Measurements from ENCODE around the gene SMIM24. TPM values are rescaled to one million over a fixed set of nuclear protein-coding genes. Genes with fewer than 3 reads are reported as not detected.

The SMIM24 gene
- total and polyA plus RNA-seq, 7 experiments from 2014 or later = 0.82 to 1.8 TPM; not detected in 5

GRCh38 chr19:3520166-3521103 is 40.1 kb upstream of the SMIM24 start:
- H3K9me3 Mint-ChIP-seq = no peaks in the 10 kb centered on the region
- intact Hi-C loops (cut with micrococcal nuclease) = no loop called here
- Histone ChIP-seq H3K4me1 (ENCODE audit: control insufficient read depth in 2 of 2, insufficient read depth in 2 of 2, low read length in 2 of 2) (peaks cover 7 to 11% of the 10 kb centered on the region in 2 donors), H3K36me3 (ENCODE audit: control insufficient read depth in 2 of 3, insufficient read depth in 3 of 3, low read length in 3 of 3) (peaks cover 0 to 56% (median 6%) of the 10 kb centered on the region in 3 experiments), H3K4me3 (ENCODE audit: low read length) (no peak overlapping the region), H3K9me3 (ENCODE audit: control insufficient read depth in 2 of 3, low read length in 3 of 3) (no peaks in the 10 kb centered on the region), H3K27me3 (ENCODE audit: control insufficient read depth in 2 of 2, insufficient read depth in 2 of 2, low read length in 2 of 2) (no peaks in the 10 kb centered on the region), H3K27ac (ENCODE audit: low read depth, low read length) (no peak overlapping the region)
- ATAC-seq = peak; percentile 35
- no peak for DNase-seq
- ChIA-PET POLR2A (no interaction called here), CTCF (no interaction called here)
- no peak overlapping the region for H3K4me3 Mint-ChIP-seq
- peaks cover 13 to 36% (median 20%) of the 10 kb centered on the region in 7 donors for H3K4me1 Mint-ChIP-seq
- peak overlapping the region in 1 of 9 donors; percentile 3 for H3K27ac Mint-ChIP-seq
- H3K27me3 Mint-ChIP-seq = no peaks in the 10 kb centered on the region
- peaks cover 0 to 14% (median 8%) of the 10 kb centered on the region in 5 donors for H3K36me3 Mint-ChIP-seq

- Histone ChIP-seq H3K27ac (ENCODE audit: low read depth, low read length) (no peak overlapping the region), H3K36me3 (ENCODE audit: control insufficient read depth in 2 of 3, insufficient read depth in 3 of 3, low read length in 3 of 3) (peaks cover 0 to 45% (median 6%) of the 10 kb centered on the region in 3 experiments), H3K27me3 (ENCODE audit: control insufficient read depth in 2 of 2, insufficient read depth in 2 of 2, low read length in 2 of 2) (no peaks in the 10 kb centered on the region), H3K4me1 (ENCODE audit: control insufficient read depth in 2 of 2, insufficient read depth in 2 of 2, low read length in 2 of 2) (peaks cover 7 to 11% of the 10 kb centered on the region in 2 donors), H3K9me3 (ENCODE audit: control insufficient read depth in 2 of 3, low read length in 3 of 3) (no peaks in the 10 kb centered on the region), H3K4me3 (ENCODE audit: low read length) (no peak overlapping the region)
- ChIA-PET POLR2A (interaction anchor here (0.6 kb wide), 1 partner anchor 226 kb away, joined by 3 read pairs; no protein-coding TSS in a partner anchor), CTCF (no interaction called here)
- ATAC-seq (no peak), DNase-seq (no peak)
- Mint-ChIP-seq H3K36me3 (peaks cover 0 to 10% (median 4%) of the 10 kb centered on the region in 5 donors), H3K9me3 (no peaks in the 10 kb centered on the region), H3K4me3 (no peak overlapping the region), H3K27ac (no peak overlapping the region), H3K4me1 (peaks cover 16 to 47% (median 29%) of the 10 kb centered on the region in 7 donors), H3K27me3 (no peaks in the 10 kb centered on the region)
- intact Hi-C loops (cut with micrococcal nuclease) = no loop called here
Measured at GRCh38 chr19:3519126-3519525, 38.8 kb upstream of the SMIM24 start.

GRCh38 chr19:3518659-3519058 is 38.3 kb upstream of the SMIM24 start:
- POLR2A ChIA-PET = no interaction called here

GRCh38 chr19:3518255-3518654 is 37.9 kb upstream of the SMIM24 start:
- peak overlapping the region in 2 of 9 donors; percentile 8 to 30 for H3K27ac Mint-ChIP-seq
- Histone ChIP-seq H3K36me3 (ENCODE audit: control insufficient read depth in 2 of 3, insufficient read depth in 3 of 3, low read length in 3 of 3) (peaks cover 0 to 36% (median under 1%) of the 10 kb centered on the region in 3 experiments), H3K27ac (ENCODE audit: low read depth, low read length) (no peak overlapping the region), H3K9me3 (ENCODE audit: control insufficient read depth in 2 of 3, low read length in 3 of 3) (no peaks in the 10 kb centered on the region), H3K4me1 (ENCODE audit: control insufficient read depth in 2 of 2, insufficient read depth in 2 of 2, low read length in 2 of 2) (peaks cover 7 to 11% of the 10 kb centered on the region in 2 donors), H3K4me3 (ENCODE audit: low read length) (no peak overlapping the region), H3K27me3 (ENCODE audit: control insufficient read depth in 2 of 2, insufficient read depth in 2 of 2, low read length in 2 of 2) (no peaks in the 10 kb centered on the region)
- ChIA-PET POLR2A (interaction anchor here (0.7 kb wide), 1 partner anchor 1652 kb away, joined by 4 read pairs; no protein-coding TSS in a partner anchor), CTCF (no interaction called here)
- no peaks in the 10 kb centered on the region for H3K27me3 Mint-ChIP-seq
- no peak for ATAC-seq
- peaks cover 16 to 53% (median 35%) of the 10 kb centered on the region in 7 donors for H3K4me1 Mint-ChIP-seq
- no peak overlapping the region for H3K4me3 Mint-ChIP-seq
- intact Hi-C loops (cut with micrococcal nuclease) = no loop called here
- H3K36me3 Mint-ChIP-seq = peaks cover 0 to 7% (median 4%) of the 10 kb centered on the region in 5 donors
- DNase-seq = no peak
- no peaks in the 10 kb centered on the region for H3K9me3 Mint-ChIP-seq

More at GRCh38 chr19:3518659-3519058, 38.3 kb upstream of the SMIM24 start:
- peaks cover 16 to 51% (median 34%) of the 10 kb centered on the region in 7 donors for H3K4me1 Mint-ChIP-seq
- no peaks in the 10 kb centered on the region for H3K27me3 Mint-ChIP-seq
- no peaks in the 10 kb centered on the region for H3K9me3 Mint-ChIP-seq
- H3K27ac Mint-ChIP-seq = peak overlapping the region in 2 of 9 donors; percentile 8 to 30
- DNase-seq (no peak), ATAC-seq (no peak)
- Histone ChIP-seq H3K4me3 (ENCODE audit: low read length) (no peak overlapping the region), H3K9me3 (ENCODE audit: control insufficient read depth in 2 of 3, low read length in 3 of 3) (no peaks in the 10 kb centered on the region), H3K27me3 (ENCODE audit: control insufficient read depth in 2 of 2, insufficient read depth in 2 of 2, low read length in 2 of 2) (no peaks in the 10 kb centered on the region), H3K36me3 (ENCODE audit: control insufficient read depth in 2 of 3, insufficient read depth in 3 of 3, low read length in 3 of 3) (peaks cover 0 to 40% (median 4%) of the 10 kb centered on the region in 3 experiments), H3K27ac (ENCODE audit: low read depth, low read length) (no peak overlapping the region), H3K4me1 (ENCODE audit: control insufficient read depth in 2 of 2, insufficient read depth in 2 of 2, low read length in 2 of 2) (peaks cover 7 to 11% of the 10 kb centered on the region in 2 donors)
- H3K36me3 Mint-ChIP-seq = peaks cover 0 to 7% (median 4%) of the 10 kb centered on the region in 5 donors
- H3K4me3 Mint-ChIP-seq = no peak overlapping the region
- intact Hi-C loops (cut with micrococcal nuclease) = no loop called here
- CTCF ChIA-PET = no interaction called here

GRCh38 chr19:3517638-3518037 is 37.3 kb upstream of the SMIM24 start:
- peaks cover 7 to 11% of the 10 kb centered on the region in 2 donors for H3K4me1 ChIP-seq (ENCODE audit: control insufficient read depth in 2 of 2, insufficient read depth in 2 of 2, low read length in 2 of 2)
- CTCF ChIA-PET = interaction anchor here (1.1 kb wide), 1 partner anchor 213 kb away, joined by 4 read pairs; no protein-coding TSS in a partner anchor
- no peak for ATAC-seq
- peaks cover 0 to 30% (median 0%) of the 10 kb centered on the region in 3 experiments for H3K36me3 ChIP-seq (ENCODE audit: control insufficient read depth in 2 of 3, insufficient read depth in 3 of 3, low read length in 3 of 3)
- H3K4me1 Mint-ChIP-seq = peaks cover 16 to 55% (median 36%) of the 10 kb centered on the region in 7 donors
- no peak overlapping the region for H3K4me3 Mint-ChIP-seq
- H3K36me3 Mint-ChIP-seq = peaks cover 0 to 7% (median 4%) of the 10 kb centered on the region in 5 donors
- H3K27me3 ChIP-seq (ENCODE audit: control insufficient read depth in 2 of 2, insufficient read depth in 2 of 2, low read length in 2 of 2) = no peaks in the 10 kb centered on the region
- H3K27ac Mint-ChIP-seq = no peak overlapping the region
- no peak overlapping the region for H3K27ac ChIP-seq (ENCODE audit: low read depth, low read length)
- POLR2A ChIA-PET = interaction anchor here (0.7 kb wide), 1 partner anchor 1651 kb away, joined by 4 read pairs; no protein-coding TSS in a partner anchor
- no peaks in the 10 kb centered on the region for H3K9me3 Mint-ChIP-seq
- H3K9me3 ChIP-seq (ENCODE audit: control insufficient read depth in 2 of 3, low read length in 3 of 3) = no peaks in the 10 kb centered on the region
- H3K4me3 ChIP-seq (ENCODE audit: low read length) = no peak overlapping the region
- DNase-seq = no peak
- no peaks in the 10 kb centered on the region for H3K27me3 Mint-ChIP-seq
- intact Hi-C loops (cut with micrococcal nuclease) = no loop called here

GRCh38 chr19:3516675-3517207 is 36.4 kb upstream of the SMIM24 start:
- intact Hi-C loops (cut with micrococcal nuclease) = no loop called here
- peaks cover 16 to 58% (median 38%) of the 10 kb centered on the region in 7 donors for H3K4me1 Mint-ChIP-seq
- CTCF ChIA-PET = interaction anchor here (1.1 kb wide), 2 partner anchors 29 to 212 kb away, joined by 4 read pairs; no protein-coding TSS in a partner anchor

More at GRCh38 chr19:3516675-3517207, 36.4 kb upstream of the SMIM24 start:
- DNase-seq = peak in 7 of 9 donors; percentile 37 to 72 (median 63)
- no peaks in the 10 kb centered on the region for H3K9me3 Mint-ChIP-seq
- H3K36me3 Mint-ChIP-seq = peaks cover 0 to 6% (median 4%) of the 10 kb centered on the region in 5 donors
- Histone ChIP-seq H3K36me3 (ENCODE audit: control insufficient read depth in 2 of 3, insufficient read depth in 3 of 3, low read length in 3 of 3) (peaks cover 0 to 25% (median 0%) of the 10 kb centered on the region in 3 experiments), H3K27ac (ENCODE audit: low read depth, low read length) (peak overlapping the region; percentile 27), H3K4me1 (ENCODE audit: control insufficient read depth in 2 of 2, insufficient read depth in 2 of 2, low read length in 2 of 2) (peaks cover 7 to 11% of the 10 kb centered on the region in 2 donors), H3K9me3 (ENCODE audit: control insufficient read depth in 2 of 3, low read length in 3 of 3) (no peaks in the 10 kb centered on the region), H3K4me3 (ENCODE audit: low read length) (no peak overlapping the region), H3K27me3 (ENCODE audit: control insufficient read depth in 2 of 2, insufficient read depth in 2 of 2, low read length in 2 of 2) (no peaks in the 10 kb centered on the region)
- H3K27ac Mint-ChIP-seq = peak overlapping the region in 6 of 9 donors; percentile 32 to 90 (median 82)
- no peaks in the 10 kb centered on the region for H3K27me3 Mint-ChIP-seq
- H3K4me3 Mint-ChIP-seq = peak overlapping the region in 4 of 10 donors; percentile 21 to 58 (median 34)
- ATAC-seq = peak; percentile 73
- POLR2A ChIA-PET = interaction anchor here (0.5 to 0.6 kb wide), 2 partner anchors 814 to 969 kb away, joined by 3 read pairs; no protein-coding TSS in a partner anchor

All from naive thymus-derived CD4-positive, alpha-beta T cell (primary cell).